ENCODE data around the gene CERS2. TPM values are rescaled to one million over a fixed set of nuclear protein-coding genes. Genes with fewer than 3 reads are reported as not detected.

CERS2 gene
- total and polyA plus RNA-seq, 2 of the 8 experiments (the other 6 are each of a cell fraction or from before 2014, with no cell fraction given) = 216 to 237 TPM

- TF ChIP-seq CHD7 (IDR thresholded peaks at IDR 0.05; ENCODE audit: insufficient replicate concordance, low read length) (no peak), KDM4A (IDR thresholded peaks at IDR 0.05; ENCODE audit: low read depth, low read length, severe bottlenecking) (no peak), JUND (IDR thresholded peaks at IDR 0.05; ENCODE audit: low read length) (no peak), SIX5 (IDR thresholded peaks at IDR 0.05; ENCODE audit: low read depth, low read length) (no peak), YY1 (IDR thresholded peaks at IDR 0.05; ENCODE audit: low read depth, low read length) (no peak), CBX5 (IDR thresholded peaks at IDR 0.05; ENCODE audit: low read depth, low read length) (no peak)
Observed at GRCh38 chr1:150997949-150998348, 23.3 kb upstream of the CERS2 start (continued).

Measured in H1 (cell line).